NCI-H2227 treated with DMSO at 0.1 percent for 48 hours (cell line): ENCODE measurements around the gene IL36RN.

ENCODE experiments used
- DNase-seq: peaks from one replicate; lab custom pipeline; 2025; lab: John Stamatoyannopoulos, UW

The IL36RN gene

DNA sequence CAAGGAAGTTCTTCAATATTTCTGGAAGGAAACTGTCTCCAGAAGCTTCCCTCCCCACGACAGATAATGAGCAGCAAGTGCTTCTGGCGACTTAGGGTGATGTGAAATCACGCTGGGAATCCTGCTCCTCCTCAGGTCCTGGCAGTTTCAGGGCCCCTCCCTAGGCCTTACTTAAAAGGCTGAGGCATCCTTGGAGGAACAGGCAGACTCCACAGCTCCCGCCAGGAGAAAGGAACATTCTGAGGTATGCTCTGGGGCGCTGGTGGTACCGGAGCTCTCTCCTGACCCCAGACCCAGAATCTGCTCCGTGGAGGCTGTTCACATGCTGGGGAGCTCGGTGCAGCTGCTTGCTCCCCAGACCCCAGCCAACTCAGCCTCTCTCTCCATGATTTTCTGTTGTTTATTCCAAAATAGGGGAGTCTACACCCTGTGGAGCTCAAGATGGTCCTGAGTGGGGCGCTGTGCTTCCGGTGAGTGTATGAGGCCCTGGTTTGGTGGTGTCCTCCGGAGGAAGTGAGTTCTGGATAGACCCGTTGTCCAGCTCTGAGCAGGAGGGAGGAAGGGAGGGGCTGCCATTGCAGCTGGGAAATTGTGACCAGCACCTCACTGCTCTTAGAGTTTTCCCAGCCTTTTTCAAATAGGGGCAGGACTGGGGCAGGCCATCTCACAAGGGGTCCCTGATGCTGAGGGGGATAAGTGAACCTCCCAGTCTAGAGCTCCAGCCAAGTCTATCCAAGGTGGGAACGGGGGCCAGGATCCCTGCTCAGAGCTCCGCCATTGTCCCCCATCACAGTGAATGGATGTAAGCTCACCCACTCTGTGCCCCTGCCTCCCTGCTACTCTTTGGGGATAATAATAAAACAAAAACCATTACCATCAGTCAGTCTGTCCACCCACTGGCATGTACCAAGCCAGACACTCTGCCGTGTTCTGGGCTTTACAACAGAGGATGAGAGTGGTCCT is at the start of gene IL36RN:
TSS of gene IL36RN (plus strand) at position 201 of the 963 bp plus-strand sequence. CDS start at position 442, 241 bp downstream.
- no peak for DNase-seq

DNA sequence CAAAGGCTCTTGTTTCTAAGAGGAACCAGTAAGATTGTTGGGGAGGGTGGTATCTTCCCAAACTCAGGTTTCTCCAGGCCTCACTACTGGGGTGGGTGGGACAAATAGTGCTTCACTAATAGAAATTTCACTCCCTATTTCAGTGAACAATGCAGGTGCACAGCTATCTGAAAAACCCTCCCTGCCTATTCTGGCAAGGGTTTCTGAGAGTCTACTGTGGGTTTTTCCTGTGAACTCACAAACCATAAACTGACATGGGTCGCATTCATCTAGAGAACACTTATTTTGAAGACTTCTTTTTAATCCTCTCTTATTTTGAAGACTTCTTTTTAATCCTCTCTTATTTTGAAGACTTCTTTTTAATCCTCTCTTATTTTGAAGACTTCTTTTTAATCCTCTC is 49.4 kb upstream of the IL36RN start:
- DNase-seq: no peak

DNA sequence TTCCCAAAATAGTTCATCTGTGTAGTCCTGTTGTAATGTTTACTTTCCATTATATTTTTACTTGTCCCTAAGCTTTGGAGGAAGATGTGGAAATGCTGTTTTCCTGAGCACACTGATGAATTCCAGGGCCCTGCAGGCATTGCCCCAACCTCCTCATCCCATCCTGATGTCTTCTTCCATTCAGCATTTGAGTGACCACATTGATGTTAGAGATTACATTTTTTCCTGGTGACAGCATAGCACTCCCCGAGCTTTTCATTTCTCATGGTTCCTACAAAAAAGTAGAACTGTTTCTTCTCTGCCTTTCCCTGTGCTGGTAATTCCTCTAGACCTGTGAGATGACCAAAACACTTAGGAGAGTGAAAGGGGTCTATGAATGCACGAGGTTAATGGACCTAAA is 48.9 kb upstream of the IL36RN start:
- DNase-seq: no peak

- DNase-seq: no peak
These were observed 47.9 kb upstream of the IL36RN start for GRCh38 chr2:113011108-113011507.

GRCh38 chr2:113012436-113013335 is 46.3 kb upstream of the IL36RN start:
- DNase-seq: no peak

- DNase-seq: no peak
These were observed 45.7 kb upstream of the IL36RN start for GRCh38 chr2:113013336-113013661.

GRCh38 chr2:113014067-113014466 is 44.9 kb upstream of the IL36RN start:
- DNase-seq: no peak

DNA sequence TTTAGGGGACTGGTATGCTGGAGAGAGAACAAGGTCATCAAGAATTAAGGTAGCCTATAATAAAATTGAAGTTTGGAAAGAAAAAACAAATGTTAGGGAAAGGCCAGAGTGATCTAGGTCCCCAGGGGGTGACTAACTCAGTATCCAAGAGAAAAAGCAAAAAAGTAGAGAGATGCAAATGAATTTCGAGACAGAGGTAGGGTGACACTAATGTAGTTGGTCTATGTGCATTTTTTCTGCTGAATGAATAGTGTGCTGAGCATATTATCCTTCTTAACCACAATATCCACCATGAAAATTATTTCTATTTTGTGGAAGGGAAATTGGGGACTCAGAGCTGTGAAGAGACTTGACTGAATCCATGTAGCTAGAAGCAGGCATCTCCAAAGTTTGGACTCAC is 44.0 kb upstream of the IL36RN start:
- DNase-seq: no peak

DNA sequence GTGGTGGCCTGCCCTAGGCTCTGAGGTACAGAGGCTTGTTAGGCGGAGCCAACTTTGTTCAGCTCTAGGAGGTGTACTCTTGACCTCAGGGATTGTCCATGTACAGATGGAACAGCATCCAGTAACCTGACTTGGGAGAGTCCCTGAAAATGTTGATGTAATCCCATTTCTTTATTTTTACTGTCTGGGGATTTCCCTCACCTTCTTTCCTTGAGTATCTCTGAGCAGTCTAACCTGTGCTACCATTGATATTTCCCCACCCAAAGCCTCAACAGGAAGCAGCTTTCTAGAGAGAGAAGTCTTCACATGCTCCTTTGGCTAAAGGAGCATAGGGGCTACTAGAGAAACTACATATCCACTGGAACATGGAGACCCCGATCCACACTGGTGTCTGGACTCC is 43.3 kb upstream of the IL36RN start:
- DNase-seq: no peak

DNA sequence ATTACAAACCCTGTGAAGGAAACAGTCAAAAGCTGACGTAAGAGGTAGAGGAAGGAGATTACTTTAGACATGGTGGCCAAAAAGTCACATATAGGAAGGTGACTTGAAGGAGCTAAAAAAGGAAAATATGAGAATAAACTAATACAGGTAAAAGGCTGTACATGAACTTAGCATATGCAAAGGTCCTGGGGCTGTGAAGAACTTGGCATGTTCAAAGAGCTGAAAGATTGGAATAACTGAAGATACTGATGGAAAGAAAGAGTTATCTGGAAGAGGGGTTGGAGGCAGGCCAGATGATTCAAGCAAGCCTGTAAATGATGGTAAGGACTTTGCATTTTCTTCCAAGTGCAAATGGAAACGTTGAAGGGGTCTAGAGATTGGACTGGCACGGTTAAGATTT is 40.5 kb upstream of the IL36RN start:
- DNase-seq: no peak

- DNase-seq: no peak
These were observed 37.7 kb upstream of the IL36RN start for GRCh38 chr2:113021312-113021711.

GRCh38 chr2:113024764-113025163 is 34.2 kb upstream of the IL36RN start:
- DNase-seq: no peak

DNA sequence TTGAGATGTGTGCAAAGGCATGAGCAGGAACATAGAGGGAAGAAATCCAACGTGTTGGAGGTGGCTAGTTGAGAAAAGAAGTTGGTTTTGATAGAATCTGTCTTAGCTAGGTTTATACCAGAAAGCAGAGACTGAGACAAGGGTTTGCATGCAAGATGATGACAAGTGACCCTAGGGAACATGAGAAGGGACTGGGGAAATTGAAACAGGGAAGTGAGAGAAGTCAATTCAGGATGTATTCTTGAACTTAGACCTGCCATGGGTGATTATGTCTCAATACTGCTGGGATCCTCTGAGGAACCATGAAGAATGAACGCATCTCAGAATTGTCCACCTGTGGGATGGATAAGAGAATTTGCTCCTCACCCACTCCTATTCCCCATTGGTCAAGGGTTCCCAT is 33.3 kb upstream of the IL36RN start:
- DNase-seq: no peak

DNA sequence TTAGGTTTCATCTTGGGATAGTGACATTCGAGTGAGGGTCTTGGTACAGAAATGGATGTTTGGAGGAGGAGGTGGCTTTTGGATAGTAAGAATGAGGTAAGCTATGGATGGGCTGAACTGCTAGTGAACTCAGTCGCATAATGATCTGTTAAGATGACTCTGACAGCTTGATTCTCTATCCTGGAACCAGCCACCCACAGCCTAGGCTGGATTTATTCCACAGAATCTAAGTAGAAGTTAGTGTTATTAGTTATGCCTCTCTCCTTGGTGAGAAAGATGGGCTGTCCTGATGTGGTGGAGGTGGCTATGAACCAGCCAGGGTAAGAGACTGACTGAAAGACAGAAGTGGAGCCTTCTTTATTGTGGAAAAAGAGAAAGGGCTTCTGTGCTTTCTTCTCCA is 31.3 kb upstream of the IL36RN start:
- DNase-seq: no peak

GRCh38 chr2:113028112-113028511 is 30.9 kb upstream of the IL36RN start:
- no peak for DNase-seq

DNA sequence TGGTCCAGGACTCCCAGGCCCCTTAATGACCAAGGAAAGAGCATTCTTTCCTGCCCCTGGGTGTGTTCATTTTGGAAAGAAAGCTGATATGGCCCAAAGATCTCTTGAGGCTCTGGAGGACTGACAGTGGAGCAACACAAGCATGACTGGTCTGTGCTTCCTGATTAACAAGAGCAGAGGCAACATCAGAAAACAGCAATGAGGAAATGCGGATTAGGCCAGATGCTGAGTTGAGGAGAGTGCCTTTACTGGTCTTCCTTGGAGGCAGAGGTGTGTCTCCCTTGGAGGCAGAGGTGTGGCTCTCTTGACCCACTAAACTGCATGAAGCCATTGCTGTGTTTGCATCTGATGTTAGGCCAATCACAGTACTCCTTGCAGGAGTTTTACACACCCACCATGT is 26.3 kb upstream of the IL36RN start:
- no peak for DNase-seq

DNA sequence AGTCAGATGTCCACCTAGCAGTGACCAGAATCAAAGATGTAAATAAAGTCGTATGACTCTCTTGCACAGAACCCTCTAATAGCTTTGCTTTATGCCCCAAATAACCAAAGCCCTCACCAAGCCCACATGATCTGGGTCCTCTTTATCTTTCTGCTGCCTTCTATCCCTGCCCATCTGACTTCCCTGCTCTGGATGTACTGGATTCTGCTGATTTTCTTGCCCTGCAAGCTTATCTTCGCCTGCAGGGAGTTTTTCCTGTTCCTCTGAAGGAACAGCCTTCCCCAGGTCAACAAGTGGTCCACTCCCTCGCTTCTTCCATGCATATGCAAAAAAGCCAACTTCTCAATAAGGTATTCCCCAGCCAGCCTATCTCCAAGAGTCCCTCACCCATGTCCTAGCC is 25.0 kb upstream of the IL36RN start:
- no peak for DNase-seq

DNA sequence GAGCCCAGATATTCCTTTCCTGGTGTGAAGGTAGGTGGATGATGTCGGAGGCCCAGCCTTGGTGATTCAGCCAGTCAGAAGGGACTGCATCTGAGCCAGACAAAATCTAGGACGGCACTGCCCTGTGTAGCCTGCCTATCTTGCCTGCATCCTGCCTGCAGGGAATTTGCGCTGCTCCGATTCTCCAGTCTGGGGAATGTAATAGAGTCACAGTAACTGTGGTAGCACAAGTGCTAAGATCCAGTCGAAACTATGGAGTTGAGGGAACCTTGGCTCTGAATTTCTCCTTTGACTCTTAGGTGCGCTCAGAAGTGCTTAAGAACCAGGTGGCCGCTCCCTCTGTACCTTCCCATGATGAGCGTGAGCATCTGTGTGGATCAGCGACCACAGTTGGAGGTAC is 22.2 kb upstream of the IL36RN start:
- DNase-seq: no peak

DNA sequence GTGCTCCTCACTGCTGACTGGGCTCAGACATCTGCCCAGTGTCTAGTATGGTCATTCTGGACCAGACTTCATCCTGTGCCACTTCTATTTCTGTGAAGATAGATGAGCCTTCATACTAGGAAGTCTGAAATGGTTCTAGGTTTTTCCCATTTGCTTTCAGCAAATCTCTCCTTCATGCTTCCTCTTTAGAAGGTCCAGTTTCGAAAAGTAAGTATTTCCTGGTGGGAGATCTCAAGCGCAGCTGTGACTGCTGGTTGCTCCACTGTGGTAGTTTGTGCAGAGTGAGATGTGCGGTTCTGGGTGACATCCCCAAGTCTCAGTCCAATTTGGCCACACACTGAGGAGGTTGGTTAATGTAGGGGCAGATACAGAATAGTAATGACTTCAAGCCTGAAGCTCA is 20.7 kb upstream of the IL36RN start:
- DNase-seq: no peak

DNA sequence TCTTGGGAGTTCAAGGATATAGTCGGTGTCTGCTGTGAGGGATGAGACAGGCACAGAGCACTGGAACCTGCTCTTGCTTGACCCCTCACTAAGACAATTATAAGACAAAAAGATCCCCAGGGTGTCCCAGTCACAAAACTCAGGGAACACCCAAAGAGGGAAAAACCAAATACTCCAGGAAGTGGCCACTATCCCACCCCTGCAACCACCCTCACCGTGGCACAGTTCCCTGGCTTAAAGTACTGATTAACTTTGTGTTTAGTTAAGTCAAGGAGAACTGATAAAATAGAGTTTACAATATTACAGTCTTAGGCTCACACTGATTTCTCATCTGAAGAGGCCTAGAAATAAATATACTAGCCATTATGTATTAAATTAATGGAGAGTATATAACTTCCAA is 19.8 kb upstream of the IL36RN start:
- DNase-seq: no peak

GRCh38 chr2:113039719-113040118 is 19.3 kb upstream of the IL36RN start:
- no peak for DNase-seq

GRCh38 chr2:113041871-113042270 is 17.1 kb upstream of the IL36RN start:
- no peak for DNase-seq

- DNase-seq: no peak
These were observed 12.5 kb upstream of the IL36RN start for GRCh38 chr2:113046465-113046864.
